ELR (cell line): ENCODE measurements around the gene RABGAP1L.
"Not testable (repeated sequence)": the region's sequence is repeated elsewhere in the genome, so short reads cannot be mapped to it uniquely, and the experiment has no call there.

Experiments used
- DNase-seq: peaks from one replicate; pipeline ENCODE4 v3.0.0-alpha.2; 2015; ENCODE audit warnings: low read depth

Gene RABGAP1L

DNA sequence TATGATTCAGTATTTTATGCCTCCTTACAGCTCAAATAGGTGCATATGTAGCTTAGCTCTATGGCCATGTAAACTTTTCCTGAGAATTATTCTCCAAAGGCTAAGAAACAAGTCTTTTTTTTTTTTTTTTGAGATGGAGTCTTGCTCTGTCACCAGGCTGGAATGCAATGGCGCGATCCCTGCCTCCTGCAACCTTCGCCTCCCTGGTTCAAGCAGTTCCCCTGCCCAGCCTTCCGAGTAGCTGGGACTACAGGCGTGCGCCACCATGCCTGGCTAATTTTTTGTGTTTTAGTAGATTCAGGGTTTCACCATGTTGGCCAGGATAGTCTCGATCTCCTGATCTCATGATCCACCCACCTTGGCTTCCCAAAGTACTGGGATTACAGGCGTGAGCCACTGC lies 657.3 kb downstream of the RABGAP1L start:
- DNase-seq, result not testable (repeated sequence)

GRCh38 chr1:174818014-174818616 lies 658.8 kb downstream of the RABGAP1L start:
- no peak for DNase-seq

GRCh38 chr1:174818951-174819350 lies 659.6 kb downstream of the RABGAP1L start:
- DNase-seq, result peak; percentile 81

DNA sequence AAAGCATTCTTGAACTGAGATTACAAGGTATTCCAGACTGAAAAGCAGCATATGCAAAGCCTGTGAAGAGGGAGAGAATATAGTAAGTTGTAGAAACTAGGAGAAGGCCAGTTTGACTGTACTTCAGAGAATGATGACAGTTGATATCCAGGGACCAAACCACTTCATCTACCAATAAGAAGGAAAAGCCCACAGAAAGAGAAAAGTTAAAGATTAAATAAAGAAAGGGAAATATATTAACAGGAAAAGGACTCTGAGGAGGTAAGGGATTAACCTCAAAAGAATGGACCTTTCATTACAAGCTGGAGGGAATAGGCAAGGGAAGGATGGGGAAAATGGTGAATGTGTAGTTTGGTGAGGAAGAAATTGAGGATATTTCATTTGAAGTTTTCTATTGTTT lies 660.3 kb downstream of the RABGAP1L start:
- DNase-seq, result no peak

GRCh38 chr1:174825127-174825526 lies 665.8 kb downstream of the RABGAP1L start:
- no peak for DNase-seq

- no peak for DNase-seq
Measured at GRCh38 chr1:174825806-174826205, 666.5 kb downstream of the RABGAP1L start.

GRCh38 chr1:174828264-174828663 lies 668.9 kb downstream of the RABGAP1L start:
- no peak for DNase-seq

- DNase-seq, result no peak
Measured at GRCh38 chr1:174829990-174830389, 670.7 kb downstream of the RABGAP1L start.

GRCh38 chr1:174836543-174836942 lies 677.2 kb downstream of the RABGAP1L start:
- no peak for DNase-seq

DNA sequence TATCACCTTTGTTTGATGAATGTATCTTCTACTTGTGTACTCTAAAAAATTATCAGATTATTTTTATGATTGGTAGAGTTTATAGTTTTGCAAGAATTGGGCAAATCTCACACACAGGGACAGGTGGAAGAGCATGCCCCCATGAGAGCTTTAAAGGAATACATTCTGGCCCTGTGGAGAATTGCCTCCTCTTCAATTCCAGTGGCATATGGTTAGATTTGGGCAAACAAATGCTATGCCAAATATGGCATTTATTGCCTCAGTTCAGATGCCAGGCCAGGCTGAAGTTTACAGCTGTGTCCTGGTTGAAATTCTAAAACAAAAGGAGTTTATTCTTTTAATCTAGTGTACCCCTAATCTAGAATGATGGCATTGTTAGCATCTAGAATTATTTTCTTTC lies 678.1 kb downstream of the RABGAP1L start:
- DNase-seq, result no peak

DNA sequence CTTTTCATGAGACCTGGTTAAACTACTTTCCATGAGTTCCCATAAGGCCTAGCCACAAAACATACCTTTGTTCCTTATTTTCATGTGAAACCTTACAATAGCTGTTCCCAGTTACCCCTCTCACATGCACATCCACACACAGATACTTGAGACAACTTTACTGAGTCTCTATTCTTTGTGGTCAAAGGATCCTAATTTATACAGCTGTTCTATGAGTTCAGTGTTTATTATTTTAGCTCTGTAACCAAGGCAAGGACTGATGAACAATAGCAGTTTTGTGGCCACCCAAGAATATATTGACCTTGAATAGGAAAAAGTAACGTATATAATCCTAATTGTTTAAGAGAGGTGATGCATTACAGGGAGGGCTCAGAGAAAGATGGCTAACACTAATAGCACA lies 679.9 kb downstream of the RABGAP1L start:
- no peak for DNase-seq

DNA sequence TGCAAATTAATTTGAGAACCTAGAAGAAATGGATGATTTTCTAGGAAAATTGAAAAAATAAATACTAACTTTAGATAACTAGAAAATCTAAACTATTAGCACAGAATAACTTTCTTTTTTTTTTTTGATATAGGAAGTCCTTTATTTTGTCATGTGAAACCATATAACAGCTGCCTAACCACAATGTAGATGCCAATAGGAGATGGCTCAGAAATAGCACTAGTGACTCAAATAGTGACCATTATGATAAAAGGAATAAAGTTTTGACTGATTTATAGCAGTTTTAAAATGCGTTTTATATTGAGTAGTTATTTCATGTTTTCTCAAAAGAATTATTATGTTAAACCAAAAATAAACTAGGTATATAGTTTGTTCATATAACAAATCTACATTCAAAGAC lies 682.4 kb downstream of the RABGAP1L start:
- no peak for DNase-seq

GRCh38 chr1:174848593-174849560 lies 689.6 kb downstream of the RABGAP1L start:
- not testable (repeated sequence) for DNase-seq

DNA sequence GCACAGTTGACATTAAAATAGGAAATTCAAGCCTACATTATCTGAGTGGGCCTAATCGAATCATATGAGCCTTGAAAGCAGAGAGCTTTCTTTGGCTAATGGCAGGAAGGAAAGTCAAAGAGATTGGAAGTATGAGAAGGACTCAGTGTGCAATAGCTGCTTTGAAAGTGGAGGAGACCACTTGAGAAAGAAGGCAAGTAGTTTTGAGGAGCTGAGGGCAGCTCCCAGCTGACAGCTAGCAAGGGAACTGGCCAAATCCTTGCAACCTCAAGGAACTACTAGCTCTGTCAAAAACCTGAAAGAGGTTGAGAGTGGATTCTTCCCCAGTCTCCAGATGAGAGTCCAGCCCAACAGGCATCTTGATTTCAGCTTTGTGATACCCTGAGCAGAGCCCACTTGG lies 691.4 kb downstream of the RABGAP1L start:
- DNase-seq, result no peak

- no peak for DNase-seq
Measured at GRCh38 chr1:174858301-174858700, 699.0 kb downstream of the RABGAP1L start.

DNA sequence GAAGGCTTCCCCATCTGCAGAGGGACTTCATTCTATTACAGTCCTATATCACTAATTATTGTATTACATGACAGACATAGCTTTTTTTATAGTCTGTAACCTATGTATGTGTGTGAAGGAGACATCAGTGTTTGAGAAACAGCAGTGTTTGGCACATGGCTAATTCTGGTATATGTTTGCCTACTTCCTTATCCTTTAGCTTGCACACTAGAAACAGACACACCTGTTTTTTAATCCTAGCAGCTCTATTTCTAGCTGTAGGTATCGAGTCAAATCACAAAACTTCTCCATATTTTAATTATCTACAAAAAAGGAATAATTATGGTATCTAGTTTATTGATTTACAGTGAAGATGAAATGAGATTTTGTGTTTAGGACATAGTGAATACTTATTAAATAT lies 711.0 kb downstream of the RABGAP1L start:
- no peak for DNase-seq

- DNase-seq, result no peak
Measured at GRCh38 chr1:174871886-174872285, 712.6 kb downstream of the RABGAP1L start.

DNA sequence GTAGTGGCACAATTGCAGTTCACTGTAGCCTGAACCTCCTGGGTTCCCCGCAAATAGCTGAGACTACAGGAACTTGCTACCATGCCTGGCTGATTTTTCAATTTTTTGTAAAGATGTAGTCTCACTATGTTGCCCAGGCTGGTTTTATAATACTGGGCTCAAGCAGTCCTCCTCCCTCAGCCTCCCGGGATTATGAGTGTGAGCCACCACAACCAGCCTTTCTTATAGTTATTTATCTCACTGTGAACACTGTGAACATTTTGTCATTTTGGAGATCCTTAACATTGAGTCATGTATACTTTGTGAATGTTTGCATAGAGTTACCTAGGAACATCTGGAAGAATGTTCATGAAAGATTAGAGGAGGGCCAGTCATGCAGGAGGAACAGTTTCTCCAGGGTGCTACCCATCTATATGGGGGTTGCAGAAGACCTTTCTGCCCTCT lies 713.3 kb downstream of the RABGAP1L start:
- no peak for DNase-seq

DNA sequence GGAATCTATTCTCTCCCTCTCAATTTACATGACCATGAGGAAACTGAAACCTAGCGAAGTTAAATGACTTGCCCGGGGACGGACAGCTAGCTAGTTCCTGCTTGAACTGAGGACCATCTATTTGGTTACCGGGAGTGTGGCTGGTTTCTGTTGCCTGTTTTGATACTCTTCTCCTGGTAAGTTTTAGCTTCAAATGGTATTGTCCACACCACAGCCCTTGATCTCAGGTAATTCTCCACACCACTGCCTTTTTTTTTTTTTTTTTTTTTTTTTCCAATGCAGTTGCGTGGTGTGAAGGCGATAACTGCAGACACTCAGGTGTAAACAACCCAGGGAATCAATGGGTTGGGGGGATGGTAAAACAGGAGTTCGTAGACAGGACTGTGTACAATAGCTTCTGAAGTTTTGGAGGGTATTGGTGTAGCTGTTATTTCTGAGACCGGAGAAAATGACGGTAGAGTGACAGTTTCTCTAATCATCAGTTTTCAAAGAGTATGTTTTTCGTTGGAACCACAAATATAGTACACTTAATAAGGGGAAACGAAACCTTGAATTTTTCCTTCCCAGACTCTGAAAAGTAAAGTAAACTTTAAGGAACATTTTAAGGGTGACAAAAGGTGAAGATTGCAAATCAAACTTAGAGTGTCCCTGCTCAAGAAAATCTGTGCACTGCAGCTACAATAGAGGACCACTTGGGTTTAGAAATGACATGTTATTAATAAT lies 715.2 kb downstream of the RABGAP1L start:
- no peak for DNase-seq

GRCh38 chr1:174875306-174875705 lies 716.0 kb downstream of the RABGAP1L start:
- DNase-seq, result no peak

DNA sequence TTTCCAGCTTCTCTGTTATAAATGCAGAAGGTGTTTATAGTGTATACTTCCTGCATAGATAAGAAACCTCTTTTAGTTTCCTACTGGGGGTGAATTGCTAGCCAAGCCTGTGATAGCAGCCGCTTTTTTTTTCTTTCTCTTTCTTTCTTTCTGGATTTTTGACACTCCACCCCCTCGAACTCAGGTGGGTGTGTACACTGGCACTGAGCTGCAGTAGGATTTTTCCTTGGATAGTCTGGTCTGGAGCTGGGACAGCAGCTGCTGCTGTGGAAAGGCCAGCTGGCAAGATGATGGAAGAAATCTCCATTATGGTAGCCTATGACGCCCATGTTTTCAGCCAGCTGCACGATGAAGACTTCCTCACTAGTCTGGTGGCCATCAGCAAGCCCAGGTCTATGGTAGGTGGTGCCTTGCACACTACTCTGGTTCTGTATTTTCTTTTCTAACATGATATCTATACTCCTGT lies 717.9 kb downstream of the RABGAP1L start:
- no peak for DNase-seq

GRCh38 chr1:174880171-174880570 lies 720.9 kb downstream of the RABGAP1L start:
- DNase-seq, result no peak

- peak; percentile 15 for DNase-seq
Measured at GRCh38 chr1:174883409-174883808, 724.1 kb downstream of the RABGAP1L start.
